SK-N-SH (cell line): ENCODE data around the gene NTN1.

Experiments used
- EZH2phosphoT487 ChIP-seq: fragments of 200-600 bp; sonication (generic); IDR thresholded peaks from 2 replicates; pipeline ENCODE4 v1.6.1; 2017; ENCODE audit warnings: low read depth, mixed run types, mild to moderate bottlenecking, antibody characterized with exemption, moderate library complexity, borderline replicate concordance
- GATA2 ChIP-seq: sonication (generic); formaldehyde crosslinking; IDR thresholded peaks from 2 replicates; pipeline ENCODE4 v1.5.0; 2020; ENCODE audit warnings: mild to moderate bottlenecking, missing genetic modification reagents
- MXI1 ChIP-seq: IDR thresholded peaks from 2 replicates; pipeline ENCODE4 v1.6.1; 2012; ENCODE audit warnings: mild to moderate bottlenecking, low read depth, low read length, improper control_type of control experiment
- NRF1 ChIP-seq: IDR thresholded peaks from 2 replicates; pipeline ENCODE4 v1.6.1; 2012; ENCODE audit warnings: low read depth, mild to moderate bottlenecking, low read length
- SIN3A ChIP-seq: IDR thresholded peaks from 2 replicates; pipeline ENCODE4 v1.6.1; 2012; ENCODE audit warnings: low read depth, mild to moderate bottlenecking, low read length, moderate library complexity, borderline replicate concordance
- TF ChIP-seq, protein P1 (sequence below): fragments of 200-600 bp; sonication (generic); IDR thresholded peaks from 2 replicates; pipeline ENCODE4 v1.6.1; 2017; ENCODE audit warnings: antibody characterized with exemption, mild to moderate bottlenecking, moderate library complexity
- TF ChIP-seq, protein P2 (sequence below): IDR thresholded peaks from 2 replicates; pipeline ENCODE4 v1.6.1; 2012; ENCODE audit warnings: mild to moderate bottlenecking, low read depth, low read length, moderate library complexity
- TF ChIP-seq, protein P3 (sequence below): IDR thresholded peaks from 2 replicates; pipeline ENCODE4 v1.4.0; 2012; ENCODE audit warnings: low read depth, borderline replicate concordance
- TF ChIP-seq, protein P4 (sequence below): fragments of 150-350 bp; IDR thresholded peaks from 2 replicates; pipeline ENCODE4 v1.6.1; 2017; ENCODE audit warnings: antibody characterized with exemption, low read length, low read depth, borderline replicate concordance

DNA sequence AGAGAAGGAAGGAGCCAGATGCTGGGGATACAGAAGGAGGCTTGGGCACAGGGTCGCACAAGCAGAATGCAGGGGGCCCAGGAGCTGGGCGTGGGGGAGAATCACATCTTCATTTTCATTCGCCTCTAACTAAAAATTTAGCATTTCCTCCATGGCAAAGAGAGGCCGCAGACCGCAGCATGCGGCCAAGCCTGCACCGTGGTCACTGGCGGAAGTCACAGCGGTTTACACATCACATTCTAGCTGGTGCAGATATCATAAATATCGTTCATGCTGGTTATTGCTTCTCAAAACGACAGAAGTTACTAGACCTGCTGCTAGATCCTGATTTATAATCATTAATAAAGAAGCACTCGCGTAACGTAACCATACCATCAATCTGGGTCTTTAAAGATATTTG is 162.0 kb downstream of the NTN1 start:
- TF ChIP-seq, protein P1, sequence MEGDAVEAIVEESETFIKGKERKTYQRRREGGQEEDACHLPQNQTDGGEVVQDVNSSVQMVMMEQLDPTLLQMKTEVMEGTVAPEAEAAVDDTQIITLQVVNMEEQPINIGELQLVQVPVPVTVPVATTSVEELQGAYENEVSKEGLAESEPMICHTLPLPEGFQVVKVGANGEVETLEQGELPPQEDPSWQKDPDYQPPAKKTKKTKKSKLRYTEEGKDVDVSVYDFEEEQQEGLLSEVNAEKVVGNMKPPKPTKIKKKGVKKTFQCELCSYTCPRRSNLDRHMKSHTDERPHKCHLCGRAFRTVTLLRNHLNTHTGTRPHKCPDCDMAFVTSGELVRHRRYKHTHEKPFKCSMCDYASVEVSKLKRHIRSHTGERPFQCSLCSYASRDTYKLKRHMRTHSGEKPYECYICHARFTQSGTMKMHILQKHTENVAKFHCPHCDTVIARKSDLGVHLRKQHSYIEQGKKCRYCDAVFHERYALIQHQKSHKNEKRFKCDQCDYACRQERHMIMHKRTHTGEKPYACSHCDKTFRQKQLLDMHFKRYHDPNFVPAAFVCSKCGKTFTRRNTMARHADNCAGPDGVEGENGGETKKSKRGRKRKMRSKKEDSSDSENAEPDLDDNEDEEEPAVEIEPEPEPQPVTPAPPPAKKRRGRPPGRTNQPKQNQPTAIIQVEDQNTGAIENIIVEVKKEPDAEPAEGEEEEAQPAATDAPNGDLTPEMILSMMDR = no peak
- TF ChIP-seq, protein P2, sequence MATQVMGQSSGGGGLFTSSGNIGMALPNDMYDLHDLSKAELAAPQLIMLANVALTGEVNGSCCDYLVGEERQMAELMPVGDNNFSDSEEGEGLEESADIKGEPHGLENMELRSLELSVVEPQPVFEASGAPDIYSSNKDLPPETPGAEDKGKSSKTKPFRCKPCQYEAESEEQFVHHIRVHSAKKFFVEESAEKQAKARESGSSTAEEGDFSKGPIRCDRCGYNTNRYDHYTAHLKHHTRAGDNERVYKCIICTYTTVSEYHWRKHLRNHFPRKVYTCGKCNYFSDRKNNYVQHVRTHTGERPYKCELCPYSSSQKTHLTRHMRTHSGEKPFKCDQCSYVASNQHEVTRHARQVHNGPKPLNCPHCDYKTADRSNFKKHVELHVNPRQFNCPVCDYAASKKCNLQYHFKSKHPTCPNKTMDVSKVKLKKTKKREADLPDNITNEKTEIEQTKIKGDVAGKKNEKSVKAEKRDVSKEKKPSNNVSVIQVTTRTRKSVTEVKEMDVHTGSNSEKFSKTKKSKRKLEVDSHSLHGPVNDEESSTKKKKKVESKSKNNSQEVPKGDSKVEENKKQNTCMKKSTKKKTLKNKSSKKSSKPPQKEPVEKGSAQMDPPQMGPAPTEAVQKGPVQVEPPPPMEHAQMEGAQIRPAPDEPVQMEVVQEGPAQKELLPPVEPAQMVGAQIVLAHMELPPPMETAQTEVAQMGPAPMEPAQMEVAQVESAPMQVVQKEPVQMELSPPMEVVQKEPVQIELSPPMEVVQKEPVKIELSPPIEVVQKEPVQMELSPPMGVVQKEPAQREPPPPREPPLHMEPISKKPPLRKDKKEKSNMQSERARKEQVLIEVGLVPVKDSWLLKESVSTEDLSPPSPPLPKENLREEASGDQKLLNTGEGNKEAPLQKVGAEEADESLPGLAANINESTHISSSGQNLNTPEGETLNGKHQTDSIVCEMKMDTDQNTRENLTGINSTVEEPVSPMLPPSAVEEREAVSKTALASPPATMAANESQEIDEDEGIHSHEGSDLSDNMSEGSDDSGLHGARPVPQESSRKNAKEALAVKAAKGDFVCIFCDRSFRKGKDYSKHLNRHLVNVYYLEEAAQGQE = no peak
- TF ChIP-seq EZH2phosphoT487 (no peak), NRF1 (no peak), SIN3A (no peak), MXI1 (no peak), GATA2 (no peak)
- TF ChIP-seq, protein P3, sequence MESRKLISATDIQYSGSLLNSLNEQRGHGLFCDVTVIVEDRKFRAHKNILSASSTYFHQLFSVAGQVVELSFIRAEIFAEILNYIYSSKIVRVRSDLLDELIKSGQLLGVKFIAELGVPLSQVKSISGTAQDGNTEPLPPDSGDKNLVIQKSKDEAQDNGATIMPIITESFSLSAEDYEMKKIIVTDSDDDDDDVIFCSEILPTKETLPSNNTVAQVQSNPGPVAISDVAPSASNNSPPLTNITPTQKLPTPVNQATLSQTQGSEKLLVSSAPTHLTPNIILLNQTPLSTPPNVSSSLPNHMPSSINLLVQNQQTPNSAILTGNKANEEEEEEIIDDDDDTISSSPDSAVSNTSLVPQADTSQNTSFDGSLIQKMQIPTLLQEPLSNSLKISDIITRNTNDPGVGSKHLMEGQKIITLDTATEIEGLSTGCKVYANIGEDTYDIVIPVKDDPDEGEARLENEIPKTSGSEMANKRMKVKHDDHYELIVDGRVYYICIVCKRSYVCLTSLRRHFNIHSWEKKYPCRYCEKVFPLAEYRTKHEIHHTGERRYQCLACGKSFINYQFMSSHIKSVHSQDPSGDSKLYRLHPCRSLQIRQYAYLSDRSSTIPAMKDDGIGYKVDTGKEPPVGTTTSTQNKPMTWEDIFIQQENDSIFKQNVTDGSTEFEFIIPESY = no peak
- TF ChIP-seq, protein P4, sequence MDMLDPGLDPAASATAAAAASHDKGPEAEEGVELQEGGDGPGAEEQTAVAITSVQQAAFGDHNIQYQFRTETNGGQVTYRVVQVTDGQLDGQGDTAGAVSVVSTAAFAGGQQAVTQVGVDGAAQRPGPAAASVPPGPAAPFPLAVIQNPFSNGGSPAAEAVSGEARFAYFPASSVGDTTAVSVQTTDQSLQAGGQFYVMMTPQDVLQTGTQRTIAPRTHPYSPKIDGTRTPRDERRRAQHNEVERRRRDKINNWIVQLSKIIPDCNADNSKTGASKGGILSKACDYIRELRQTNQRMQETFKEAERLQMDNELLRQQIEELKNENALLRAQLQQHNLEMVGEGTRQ = no peak
